ENCODE measurements around the gene ARMC2. TPM values are rescaled to one million over a fixed set of nuclear protein-coding genes. Genes with fewer than 3 reads are reported as not detected.

ARMC2 gene
- total RNA-seq, 1 donor from 2014 or later = 14.0 TPM

DNA sequence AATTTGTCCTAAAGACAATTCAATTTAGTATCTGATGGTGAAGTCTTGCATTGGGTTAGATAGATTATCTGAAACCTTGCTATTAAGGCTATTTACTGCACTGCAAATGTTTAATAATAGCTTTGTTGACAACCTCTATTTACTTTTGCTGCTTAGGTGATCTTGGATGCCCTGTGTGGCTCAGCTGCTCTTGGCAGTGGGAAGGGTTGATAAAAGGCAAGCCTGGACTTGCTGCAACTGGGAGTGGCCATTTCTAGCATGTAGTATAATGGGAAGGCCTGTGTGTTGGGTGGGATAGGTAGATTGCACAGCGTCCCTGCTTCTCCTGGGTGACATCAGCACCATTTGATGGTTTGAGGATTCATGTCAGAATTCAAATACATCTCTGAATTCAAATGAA lies 49.1 kb downstream of the ARMC2 start:
- peak; percentile 45 for DNase-seq
- Histone ChIP-seq H3K9me3 (replicated peaks) (no peaks in the 10 kb centered on the region), H3K36me3 (no peaks in the 10 kb centered on the region), H3K27ac (replicated peaks) (peak overlapping the region; percentile 79), H3K27me3 (ENCODE audit: low read depth) (no peaks in the 10 kb centered on the region), H3K4me3 (no peak overlapping the region), H3K4me1 (peaks cover 58% of the 10 kb centered on the region)
- intact Hi-C loops (cut with micrococcal nuclease) = loop anchor here (10.0 kb wide), 1 partner anchor 223 kb away; no protein-coding TSS in a partner anchor
- TF ChIP-seq, protein P1, sequence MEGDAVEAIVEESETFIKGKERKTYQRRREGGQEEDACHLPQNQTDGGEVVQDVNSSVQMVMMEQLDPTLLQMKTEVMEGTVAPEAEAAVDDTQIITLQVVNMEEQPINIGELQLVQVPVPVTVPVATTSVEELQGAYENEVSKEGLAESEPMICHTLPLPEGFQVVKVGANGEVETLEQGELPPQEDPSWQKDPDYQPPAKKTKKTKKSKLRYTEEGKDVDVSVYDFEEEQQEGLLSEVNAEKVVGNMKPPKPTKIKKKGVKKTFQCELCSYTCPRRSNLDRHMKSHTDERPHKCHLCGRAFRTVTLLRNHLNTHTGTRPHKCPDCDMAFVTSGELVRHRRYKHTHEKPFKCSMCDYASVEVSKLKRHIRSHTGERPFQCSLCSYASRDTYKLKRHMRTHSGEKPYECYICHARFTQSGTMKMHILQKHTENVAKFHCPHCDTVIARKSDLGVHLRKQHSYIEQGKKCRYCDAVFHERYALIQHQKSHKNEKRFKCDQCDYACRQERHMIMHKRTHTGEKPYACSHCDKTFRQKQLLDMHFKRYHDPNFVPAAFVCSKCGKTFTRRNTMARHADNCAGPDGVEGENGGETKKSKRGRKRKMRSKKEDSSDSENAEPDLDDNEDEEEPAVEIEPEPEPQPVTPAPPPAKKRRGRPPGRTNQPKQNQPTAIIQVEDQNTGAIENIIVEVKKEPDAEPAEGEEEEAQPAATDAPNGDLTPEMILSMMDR (IDR thresholded peaks at IDR 0.05; ENCODE audit: borderline replicate concordance) = no peak

DNA sequence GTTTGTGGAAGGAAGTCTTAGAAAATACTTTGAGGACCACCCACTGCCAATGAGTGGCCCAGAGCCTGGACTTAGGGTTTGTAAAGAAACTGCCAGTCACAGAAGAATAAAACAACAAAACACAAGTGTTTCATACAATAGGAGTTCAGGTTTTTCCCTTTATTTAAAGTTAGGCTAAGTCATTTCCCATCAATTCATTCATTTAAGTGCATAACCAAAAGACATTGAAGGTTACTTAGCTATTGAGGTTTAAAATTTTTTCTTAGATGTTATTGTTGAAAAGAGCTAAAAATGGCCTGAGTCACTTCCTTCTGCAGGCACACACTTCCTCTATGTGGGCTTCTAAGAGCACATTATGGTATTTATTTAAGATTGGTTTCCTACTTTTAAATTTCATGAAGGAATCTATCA lies 54.2 kb downstream of the ARMC2 start:
- Histone ChIP-seq H3K9me3 (replicated peaks) (no peaks in the 10 kb centered on the region), H3K27me3 (ENCODE audit: low read depth) (no peaks in the 10 kb centered on the region), H3K36me3 (no peaks in the 10 kb centered on the region), H3K4me1 (peaks cover 48% of the 10 kb centered on the region), H3K4me3 (no peak overlapping the region), H3K27ac (replicated peaks) (peak overlapping the region; percentile 69)
- no peak for DNase-seq
- TF ChIP-seq, protein P1 (IDR thresholded peaks at IDR 0.05; ENCODE audit: borderline replicate concordance) = no peak
- intact Hi-C loops (cut with micrococcal nuclease) = loop anchor here (5.0 kb wide), 1 partner anchor 170 kb away; no protein-coding TSS in a partner anchor

DNA sequence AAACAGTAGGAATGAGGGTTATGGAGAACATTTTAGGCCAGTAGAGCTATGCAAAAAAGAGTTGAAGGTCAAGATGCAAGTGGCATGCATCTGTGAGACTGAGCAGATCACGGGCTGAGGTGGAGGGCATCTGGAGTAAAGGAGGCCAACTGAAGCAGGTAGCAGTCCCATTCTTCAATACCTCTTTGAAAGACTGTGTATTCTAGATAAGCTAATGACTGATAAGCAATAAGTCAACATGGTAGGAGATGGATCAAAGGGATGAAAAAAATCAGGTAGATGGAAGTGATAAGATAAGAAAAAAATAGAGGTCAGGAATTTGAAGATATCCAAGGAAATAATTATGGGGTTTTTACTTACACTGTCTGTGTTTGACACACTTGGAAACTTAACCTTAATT lies 55.6 kb downstream of the ARMC2 start:
- intact Hi-C loops (cut with micrococcal nuclease) = loop anchor here (5.0 kb wide), 1 partner anchor 169 kb away; no protein-coding TSS in a partner anchor
- Histone ChIP-seq H3K27me3 (ENCODE audit: low read depth) (no peaks in the 10 kb centered on the region), H3K36me3 (no peaks in the 10 kb centered on the region), H3K9me3 (replicated peaks) (no peaks in the 10 kb centered on the region), H3K4me1 (peaks cover 35% of the 10 kb centered on the region), H3K27ac (replicated peaks) (peak overlapping the region; percentile 69), H3K4me3 (no peak overlapping the region)
- TF ChIP-seq, protein P1 (IDR thresholded peaks at IDR 0.05; ENCODE audit: borderline replicate concordance) = no peak
- no peak for DNase-seq

DNA sequence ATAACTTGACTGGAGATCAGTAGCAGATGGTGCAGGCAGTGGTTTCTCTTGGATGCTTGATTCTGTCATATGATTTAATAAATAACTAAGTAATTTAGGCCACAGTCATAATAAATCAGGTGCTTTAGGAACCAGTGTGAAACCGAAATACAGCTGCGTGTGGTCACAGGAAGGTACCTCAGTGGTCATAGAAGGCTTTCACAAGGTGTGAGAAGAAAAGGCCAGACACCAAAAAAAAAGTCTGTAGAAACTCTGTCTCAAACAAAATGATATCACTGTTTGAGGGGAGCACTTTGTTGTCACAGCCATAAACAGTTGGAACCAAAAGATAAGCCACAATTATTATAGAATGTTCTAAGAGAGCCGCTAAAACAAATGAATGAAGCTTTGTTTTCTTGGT lies 56.5 kb downstream of the ARMC2 start:
- intact Hi-C loops (cut with micrococcal nuclease) = loop anchor here (5.0 kb wide), 1 partner anchor 168 kb away; no protein-coding TSS in a partner anchor
- Histone ChIP-seq H3K27ac (replicated peaks) (peak overlapping the region; percentile 69), H3K36me3 (no peaks in the 10 kb centered on the region), H3K9me3 (replicated peaks) (no peaks in the 10 kb centered on the region), H3K27me3 (ENCODE audit: low read depth) (no peaks in the 10 kb centered on the region), H3K4me3 (no peak overlapping the region), H3K4me1 (peaks cover 35% of the 10 kb centered on the region)
- no peak for DNase-seq
- TF ChIP-seq, protein P1 (IDR thresholded peaks at IDR 0.05; ENCODE audit: borderline replicate concordance) = no peak

DNA sequence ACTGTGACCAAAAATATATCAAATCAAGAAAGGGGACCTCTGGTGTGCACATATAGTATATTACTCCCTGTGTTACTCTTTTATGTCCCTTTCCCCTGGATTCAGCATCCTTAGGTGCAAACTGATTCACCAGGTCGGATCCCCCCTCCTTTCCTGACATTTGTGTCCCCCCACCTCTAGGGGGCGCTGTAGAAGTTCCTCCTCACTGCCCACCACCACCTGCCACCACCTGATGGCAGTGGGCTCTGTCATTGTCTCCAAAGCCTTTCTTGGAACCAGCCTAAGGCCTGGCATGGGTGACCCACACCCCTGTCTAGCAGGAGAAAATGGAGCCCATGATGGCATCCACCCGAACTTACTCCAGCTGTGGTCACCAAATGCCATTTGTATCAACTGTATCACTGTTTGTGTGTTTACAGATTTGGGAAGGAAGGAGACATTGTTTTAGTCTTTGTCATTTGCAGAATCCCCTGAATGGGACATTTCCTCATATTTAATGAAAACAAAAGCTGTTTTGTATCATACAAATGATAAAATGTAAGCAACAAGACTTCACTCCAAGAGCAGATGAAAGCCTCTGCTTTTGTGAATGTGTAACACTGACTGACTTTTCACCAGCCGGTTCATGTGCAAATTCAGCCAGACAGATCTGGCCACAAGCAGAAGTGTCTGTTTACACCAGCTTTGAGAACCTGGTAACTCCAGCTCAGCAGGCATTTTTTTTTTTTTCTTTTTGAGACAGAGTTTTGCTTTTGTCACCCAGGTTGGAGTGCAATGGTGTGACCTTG lies 66.2 kb downstream of the ARMC2 start:
- no peak for DNase-seq
- Histone ChIP-seq H3K27ac (replicated peaks) (peak overlapping the region; percentile 24), H3K27me3 (ENCODE audit: low read depth) (no peaks in the 10 kb centered on the region), H3K4me3 (no peak overlapping the region), H3K36me3 (no peaks in the 10 kb centered on the region), H3K9me3 (replicated peaks) (no peaks in the 10 kb centered on the region), H3K4me1 (no peaks in the 10 kb centered on the region)
- TF ChIP-seq, protein P1 (IDR thresholded peaks at IDR 0.05; ENCODE audit: borderline replicate concordance) = peak; percentile 43
- intact Hi-C loops (cut with micrococcal nuclease) = no loop called here

Measured in left ventricle myocardium inferior (tissue), 1 donor.